ENCODE data around the gene ENGASE.

GRCh38 chr17:79104898-79105600 lies 30.4 kb downstream of the ENGASE start:
- TF ChIP-seq POLR2AphosphoS5 (IDR thresholded peaks at IDR 0.05; ENCODE audit: low read depth), result no peak
- TF ChIP-seq CTCF (conservative IDR thresholded peaks at IDR 0.05; ENCODE audit: low read depth in 2 of 2), result no peak
- no peak for TF ChIP-seq CREB1 (CRISPR knock-in tag; IDR thresholded peaks at IDR 0.05; ENCODE audit: low read depth)
- no peak for TF ChIP-seq EZH2phosphoT487 (IDR thresholded peaks at IDR 0.05; ENCODE audit: unreplicated experiment)
- TF ChIP-seq EZH2 (IDR thresholded peaks at IDR 0.05; ENCODE audit: low read depth, unreplicated experiment), result no peak
- TF ChIP-seq REST (IDR thresholded peaks at IDR 0.05; ENCODE audit: unreplicated experiment), result no peak
- TF ChIP-seq JUNB (IDR thresholded peaks at IDR 0.05; ENCODE audit: unreplicated experiment), result no peak
- TF ChIP-seq ETS1 (IDR thresholded peaks at IDR 0.05), result no peak
- TF ChIP-seq ZNF331 (CRISPR knock-in tag; IDR thresholded peaks at IDR 0.05; ENCODE audit: low read depth), result no peak

Data from GM23338 (cell line).